ENCODE results near the gene TAL1.

Gene TAL1

DNA sequence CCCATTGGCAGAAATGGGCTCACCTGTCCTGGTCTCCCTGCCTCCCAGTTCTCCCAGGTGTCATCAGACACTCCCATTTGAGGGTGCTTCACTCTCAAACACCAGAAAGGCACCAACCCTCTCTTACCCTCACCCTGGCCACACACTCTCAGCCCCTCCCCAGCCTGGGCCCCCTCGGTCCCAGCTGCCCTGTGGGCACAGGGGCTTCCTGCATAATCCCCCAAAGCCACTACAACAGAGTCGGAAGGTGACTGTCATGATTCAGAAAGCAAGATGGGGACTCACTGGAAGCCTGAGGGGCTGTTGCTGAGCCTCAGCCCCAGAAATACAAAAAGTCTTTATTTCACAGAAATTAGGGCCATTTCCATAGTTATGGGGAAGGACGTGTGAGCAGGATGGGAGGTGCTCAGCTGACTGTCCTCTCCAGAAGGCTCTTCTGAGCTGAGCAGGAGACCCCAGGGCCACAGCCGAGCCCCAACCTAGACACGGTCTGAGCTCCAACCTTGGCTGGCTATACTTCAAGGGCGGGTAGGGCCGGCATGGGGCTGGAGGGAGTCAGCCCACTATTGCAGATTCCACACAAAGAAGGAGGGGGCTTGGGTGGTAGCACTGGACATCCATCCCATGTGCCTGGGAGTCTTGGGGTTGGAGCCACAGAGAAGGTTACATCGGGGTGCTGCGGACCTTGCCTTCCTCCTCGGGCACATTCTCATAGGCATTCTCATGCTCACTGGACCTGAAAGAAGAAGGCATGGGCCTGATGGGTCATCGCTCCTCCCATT, 48.5 kb downstream of the TAL1 start:
- DNase-seq (ENCODE audit: extremely low read depth, low read depth), result no peak
- TF ChIP-seq, protein P1, sequence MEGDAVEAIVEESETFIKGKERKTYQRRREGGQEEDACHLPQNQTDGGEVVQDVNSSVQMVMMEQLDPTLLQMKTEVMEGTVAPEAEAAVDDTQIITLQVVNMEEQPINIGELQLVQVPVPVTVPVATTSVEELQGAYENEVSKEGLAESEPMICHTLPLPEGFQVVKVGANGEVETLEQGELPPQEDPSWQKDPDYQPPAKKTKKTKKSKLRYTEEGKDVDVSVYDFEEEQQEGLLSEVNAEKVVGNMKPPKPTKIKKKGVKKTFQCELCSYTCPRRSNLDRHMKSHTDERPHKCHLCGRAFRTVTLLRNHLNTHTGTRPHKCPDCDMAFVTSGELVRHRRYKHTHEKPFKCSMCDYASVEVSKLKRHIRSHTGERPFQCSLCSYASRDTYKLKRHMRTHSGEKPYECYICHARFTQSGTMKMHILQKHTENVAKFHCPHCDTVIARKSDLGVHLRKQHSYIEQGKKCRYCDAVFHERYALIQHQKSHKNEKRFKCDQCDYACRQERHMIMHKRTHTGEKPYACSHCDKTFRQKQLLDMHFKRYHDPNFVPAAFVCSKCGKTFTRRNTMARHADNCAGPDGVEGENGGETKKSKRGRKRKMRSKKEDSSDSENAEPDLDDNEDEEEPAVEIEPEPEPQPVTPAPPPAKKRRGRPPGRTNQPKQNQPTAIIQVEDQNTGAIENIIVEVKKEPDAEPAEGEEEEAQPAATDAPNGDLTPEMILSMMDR (IDR thresholded peaks at IDR 0.05; ENCODE audit: low read depth, low read length), result no peak

DNA sequence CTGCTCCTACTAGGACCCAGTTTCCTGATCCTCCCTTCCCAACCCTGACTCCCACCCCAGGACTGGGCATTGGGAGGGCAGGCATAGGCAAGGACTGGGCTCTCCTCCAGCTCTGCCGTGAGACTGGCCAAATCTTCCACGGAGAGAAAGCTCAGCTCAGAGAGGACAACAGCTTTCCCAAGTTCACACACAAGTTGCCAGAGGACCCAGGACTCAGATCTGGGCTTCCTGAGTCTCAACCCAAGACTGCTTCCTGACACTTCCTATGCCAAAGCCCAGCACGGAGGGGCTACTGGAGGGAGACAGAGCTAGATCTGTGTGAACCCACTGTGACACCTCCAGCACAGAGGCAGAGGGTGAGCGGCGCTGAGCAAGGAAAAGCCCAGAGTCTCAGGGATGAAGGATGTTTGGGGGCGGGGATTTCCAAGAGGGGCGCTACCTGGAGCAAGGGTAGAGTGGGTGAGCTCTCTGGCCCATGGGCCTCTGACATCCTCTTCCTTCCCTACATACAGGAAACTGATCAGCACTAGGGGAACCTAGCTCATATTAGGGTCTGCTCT, 49.3 kb downstream of the TAL1 start:
- TF ChIP-seq, protein P1 (IDR thresholded peaks at IDR 0.05; ENCODE audit: low read depth, low read length), result no peak
- DNase-seq (ENCODE audit: extremely low read depth, low read depth), result no peak

DNA sequence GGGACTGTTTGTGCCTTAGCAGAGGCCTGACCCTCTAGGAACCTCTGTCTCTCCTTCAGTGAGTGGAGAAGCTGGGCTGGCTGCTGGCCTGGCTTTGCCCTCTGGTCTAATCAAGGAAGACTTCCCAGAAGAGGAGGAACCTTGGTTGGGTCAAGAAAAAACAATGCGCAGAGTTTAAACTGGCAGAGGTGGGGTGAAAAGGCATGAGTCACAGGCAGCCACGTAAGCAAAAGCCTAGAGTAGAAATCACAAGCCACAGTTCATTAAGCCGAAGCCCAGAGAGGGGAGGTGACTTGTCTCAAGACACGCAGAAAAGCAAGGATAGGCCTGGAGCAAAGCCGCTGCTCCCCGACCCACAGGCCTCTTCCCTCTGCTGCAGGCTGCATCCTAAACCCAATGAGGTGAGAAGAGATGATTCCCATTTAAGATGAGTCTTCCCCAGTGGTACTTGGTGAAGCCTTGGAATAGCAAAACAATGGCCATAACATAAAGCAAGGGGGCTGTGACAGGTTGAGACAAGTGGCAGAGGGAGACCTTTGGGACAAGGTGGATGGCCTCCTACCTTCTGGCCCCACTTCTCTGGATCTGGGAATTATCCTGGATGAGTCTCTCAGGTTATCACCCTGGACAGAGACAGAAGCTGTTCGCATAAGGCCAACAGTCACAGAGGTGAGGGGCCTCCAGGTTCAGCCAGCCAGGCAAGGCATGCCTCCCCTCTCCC, 49.9 kb downstream of the TAL1 start:
- DNase-seq (ENCODE audit: extremely low read depth, low read depth), result no peak
- TF ChIP-seq, protein P1 (IDR thresholded peaks at IDR 0.05; ENCODE audit: low read depth, low read length), result no peak

DNA sequence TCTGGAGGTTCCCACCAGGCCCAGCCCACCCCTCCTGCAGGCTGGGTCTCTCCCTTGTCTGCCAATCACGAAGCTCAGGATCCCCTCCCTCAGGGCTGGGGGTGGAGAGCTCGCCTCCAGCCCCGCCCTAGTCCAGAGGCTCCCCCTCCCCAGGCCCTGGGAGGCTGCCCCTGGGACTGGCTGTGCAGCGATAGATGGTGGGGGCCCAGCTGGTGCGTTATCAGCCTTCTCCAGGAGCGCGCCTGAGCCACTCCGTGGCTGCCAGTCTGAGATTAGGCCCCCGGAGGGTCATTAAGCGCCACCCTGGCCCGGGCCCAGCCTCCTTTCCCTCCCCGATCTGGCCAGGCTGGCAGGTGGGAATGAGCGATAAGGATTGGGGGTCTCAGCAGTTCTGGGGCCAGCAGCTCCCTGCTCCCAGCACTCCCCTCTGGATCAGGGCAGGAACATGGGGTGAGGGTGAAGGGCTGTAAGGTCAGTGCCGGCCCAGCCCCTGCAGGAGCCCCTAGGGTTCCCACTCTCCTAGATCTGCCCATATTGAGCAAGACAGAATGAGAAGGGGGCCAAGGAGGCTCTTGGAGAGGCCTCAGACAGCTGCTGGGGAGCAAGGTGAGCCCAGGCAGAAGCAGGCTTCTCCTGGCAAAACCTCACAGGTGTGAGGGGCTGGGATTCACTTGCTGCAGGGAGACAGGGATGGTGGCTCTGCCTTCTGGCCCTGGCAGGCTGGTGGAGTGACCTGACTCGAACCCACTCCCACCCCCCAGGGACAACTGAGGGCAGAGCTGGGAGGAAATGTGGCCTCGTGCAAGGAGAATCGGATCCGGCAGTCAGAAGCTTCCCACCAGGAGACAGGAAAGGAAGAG, 50.7 kb downstream of the TAL1 start:
- no peak for DNase-seq (ENCODE audit: extremely low read depth, low read depth)
- TF ChIP-seq, protein P1 (IDR thresholded peaks at IDR 0.05; ENCODE audit: low read depth, low read length), result no peak

DNA sequence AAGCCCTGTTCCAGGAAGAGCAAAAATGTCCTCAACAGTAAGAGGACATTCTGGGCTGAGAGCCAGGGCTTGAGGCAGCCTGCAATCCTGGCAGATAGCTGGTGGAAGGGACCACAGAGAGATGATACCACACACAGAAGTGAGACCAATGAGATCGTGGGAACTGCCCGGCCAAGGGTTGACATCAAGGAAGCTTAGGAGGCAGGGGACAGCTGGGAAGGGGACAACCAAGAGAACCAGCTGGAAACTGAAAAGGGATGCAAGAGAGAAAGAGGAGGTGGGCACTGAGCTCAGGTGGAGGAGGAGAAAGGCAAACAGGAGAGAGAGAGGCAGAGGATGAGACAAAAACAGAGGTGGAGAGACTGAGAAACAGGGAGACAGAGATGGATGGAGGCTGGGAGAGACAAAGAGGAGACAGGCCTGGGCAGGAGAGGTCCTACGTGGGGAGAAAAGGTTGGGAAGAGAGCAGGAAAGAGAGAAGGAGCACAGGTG, 51.4 kb downstream of the TAL1 start:
- TF ChIP-seq, protein P1 (IDR thresholded peaks at IDR 0.05; ENCODE audit: low read depth, low read length), result no peak
- DNase-seq (ENCODE audit: extremely low read depth, low read depth), result no peak

DNA sequence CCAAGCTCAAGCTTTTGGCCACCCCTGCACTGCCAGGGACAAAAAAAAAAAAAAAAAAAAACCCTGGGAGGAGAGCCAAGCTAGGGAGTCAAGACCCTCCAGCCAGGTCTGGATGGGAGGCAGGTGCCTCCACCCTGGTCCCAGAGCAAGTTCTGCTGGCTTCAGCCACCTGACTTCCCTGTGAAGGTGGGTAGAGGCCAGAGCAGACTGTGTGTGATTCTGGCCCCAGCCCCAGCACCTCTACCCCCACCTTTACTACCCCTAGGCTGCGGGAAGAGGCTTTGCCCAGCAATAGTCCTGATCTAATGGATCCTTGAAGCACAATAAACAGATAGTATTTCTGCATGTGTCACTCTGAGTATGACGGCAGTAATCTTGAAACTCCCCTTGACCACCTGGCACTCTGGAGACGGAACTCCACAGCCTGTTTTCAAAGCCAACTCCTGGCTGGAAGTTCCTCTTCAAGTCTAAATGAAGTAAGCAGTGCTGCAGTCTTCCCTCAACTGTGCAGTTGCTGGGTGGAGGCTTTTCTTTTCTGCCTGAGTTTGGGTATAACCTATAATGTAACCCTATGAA, 51.9 kb downstream of the TAL1 start:
- TF ChIP-seq, protein P1 (IDR thresholded peaks at IDR 0.05; ENCODE audit: low read depth, low read length), result no peak
- no peak for DNase-seq (ENCODE audit: extremely low read depth, low read depth)

All from AG09319 (cell line).